GM20431 (cell line): ENCODE data around the gene CYP4F3.
"Not testable (repeated sequence)": the region's sequence is repeated elsewhere in the genome, so short reads cannot be mapped to it uniquely, and the experiment has no call there.

ENCODE experiments used
- in situ Hi-C: fragments of 300-500 bp; cut with MseI, MboI; formaldehyde crosslinking; loops from one replicate; pipeline ENCODE4 v1.15.0; 2020; ENCODE audit warnings: low sequenced_read_pairs; ENCODE audit not compliant: unreplicated experiment

Gene CYP4F3

DNA sequence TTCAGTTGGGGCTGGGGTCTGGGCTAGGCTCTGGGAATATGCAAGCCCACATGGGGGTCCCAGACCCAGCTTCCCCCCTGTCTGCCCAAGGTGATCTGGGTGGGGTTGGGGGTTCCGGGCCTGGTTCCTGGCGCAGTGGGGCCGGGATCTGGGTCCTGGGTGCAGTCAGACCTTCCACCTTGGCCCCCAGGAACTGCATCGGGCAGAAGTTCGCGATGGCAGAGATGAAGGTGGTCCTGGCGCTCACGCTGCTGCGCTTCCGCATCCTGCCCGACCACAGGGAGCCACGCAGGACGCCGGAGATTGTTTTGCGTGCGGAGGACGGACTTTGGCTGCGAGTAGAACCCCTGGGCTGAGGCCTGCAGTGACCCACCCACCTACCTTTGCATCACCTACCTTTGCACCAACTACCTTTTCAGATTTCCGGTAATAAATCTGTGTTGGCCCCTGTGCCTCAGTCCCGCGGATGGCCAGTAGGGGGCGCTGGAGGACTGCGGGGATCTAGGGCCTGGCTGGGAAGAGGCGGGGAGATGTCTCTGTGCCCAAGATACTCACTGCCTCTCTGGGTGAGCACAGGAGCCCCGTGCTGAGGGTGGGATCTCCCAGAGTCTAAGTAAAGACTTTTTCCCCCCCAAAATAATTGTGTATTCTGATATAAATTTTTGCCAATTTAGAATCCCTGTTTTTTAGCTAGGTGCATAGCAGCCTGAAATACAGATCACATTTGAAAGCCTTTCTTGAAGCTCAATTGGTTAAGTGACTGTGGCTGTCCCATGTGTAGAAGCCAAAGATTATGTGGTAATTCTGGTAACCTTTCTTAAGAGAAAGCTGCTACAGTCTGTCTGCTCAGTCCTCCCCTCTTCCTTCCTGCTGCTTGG is 11.5 kb upstream of the CYP4F3 start:
- in situ Hi-C loops, result loop anchor here (25.0 kb wide), 1 partner anchor 558 kb away; the partner anchor contains the start of genes AP1M1 and FAM32A

DNA sequence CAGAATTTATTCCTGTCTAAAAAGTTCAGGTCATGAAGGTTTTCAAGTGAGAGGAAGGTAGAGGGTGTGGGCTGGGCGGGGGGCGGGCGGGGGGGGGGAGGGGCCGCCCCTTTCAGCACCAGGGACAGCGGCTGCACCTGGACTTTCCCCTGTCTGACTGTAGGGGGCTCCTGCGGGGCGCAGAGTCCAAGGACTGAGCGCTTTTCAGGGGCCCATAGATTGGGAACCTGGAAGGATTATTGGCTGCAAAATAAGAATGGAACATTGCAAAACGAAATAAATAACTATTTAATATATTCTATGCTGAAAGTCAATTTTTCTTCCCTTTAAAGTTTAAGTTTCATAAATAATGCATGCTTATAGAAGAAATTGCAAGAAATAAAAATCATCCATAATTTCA is 8.9 kb upstream of the CYP4F3 start:
- in situ Hi-C loops, result loop anchor here (25.0 kb wide), 1 partner anchor 555 kb away; the partner anchor contains the start of genes AP1M1 and FAM32A

DNA sequence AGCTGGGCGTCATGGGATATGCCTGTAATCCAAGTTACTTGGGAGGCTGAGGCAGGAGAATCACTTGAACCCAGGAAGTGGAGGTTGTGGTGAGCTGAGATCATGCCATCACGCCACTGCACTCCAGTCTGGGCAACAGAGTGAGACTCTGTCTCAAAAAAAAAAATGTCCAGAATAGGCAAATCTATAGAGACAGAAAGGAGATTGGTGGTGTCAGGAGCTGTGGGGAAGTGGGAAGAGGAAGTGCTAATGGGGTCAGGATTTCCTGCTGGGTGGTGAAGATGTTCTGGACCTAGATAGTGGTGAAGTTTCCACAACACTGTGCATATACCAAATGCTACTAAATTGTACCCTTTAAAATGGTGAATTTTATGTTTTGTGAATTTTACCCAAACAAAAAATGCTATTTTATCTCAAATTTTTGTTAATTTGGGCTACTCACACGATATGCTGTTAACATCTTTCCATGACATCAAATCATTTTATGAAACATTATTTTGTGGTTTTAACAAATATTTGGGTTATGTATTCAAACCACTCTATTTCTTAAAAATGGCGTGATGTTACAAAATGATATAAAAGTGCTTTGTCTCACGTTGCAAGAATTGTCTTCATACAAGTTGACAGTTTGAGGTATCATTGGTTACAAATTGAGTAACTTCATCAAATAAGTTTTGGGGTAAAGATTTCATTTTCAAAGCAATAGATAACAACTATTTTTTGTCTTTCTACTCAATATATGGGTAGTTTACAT is 7.4 kb upstream of the CYP4F3 start:
- in situ Hi-C loops, result loop anchor here (25.0 kb wide), 1 partner anchor 554 kb away; the partner anchor contains the start of genes AP1M1 and FAM32A

DNA sequence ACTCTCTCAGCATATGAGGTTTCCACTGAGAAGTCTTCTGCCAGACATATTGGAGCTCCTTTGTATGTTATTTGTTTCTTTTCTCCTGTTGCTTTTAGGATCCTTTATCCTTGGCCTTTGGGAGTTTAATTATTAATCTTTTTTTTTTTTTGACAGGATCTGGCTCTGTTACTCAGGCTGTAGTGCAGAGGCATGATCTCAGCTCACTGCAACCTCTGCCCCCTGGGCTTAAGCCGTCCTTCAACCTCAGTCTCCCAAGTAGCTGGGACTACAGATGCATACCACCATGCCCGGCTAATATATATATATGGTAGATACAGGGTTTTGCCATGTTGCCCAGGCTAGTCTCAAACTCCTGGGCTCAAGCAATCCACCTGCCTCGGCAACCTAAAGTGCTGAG is 6.6 kb upstream of the CYP4F3 start:
- in situ Hi-C loops, result loop anchor here (25.0 kb wide), 1 partner anchor 553 kb away; the partner anchor contains the start of genes AP1M1 and FAM32A

DNA sequence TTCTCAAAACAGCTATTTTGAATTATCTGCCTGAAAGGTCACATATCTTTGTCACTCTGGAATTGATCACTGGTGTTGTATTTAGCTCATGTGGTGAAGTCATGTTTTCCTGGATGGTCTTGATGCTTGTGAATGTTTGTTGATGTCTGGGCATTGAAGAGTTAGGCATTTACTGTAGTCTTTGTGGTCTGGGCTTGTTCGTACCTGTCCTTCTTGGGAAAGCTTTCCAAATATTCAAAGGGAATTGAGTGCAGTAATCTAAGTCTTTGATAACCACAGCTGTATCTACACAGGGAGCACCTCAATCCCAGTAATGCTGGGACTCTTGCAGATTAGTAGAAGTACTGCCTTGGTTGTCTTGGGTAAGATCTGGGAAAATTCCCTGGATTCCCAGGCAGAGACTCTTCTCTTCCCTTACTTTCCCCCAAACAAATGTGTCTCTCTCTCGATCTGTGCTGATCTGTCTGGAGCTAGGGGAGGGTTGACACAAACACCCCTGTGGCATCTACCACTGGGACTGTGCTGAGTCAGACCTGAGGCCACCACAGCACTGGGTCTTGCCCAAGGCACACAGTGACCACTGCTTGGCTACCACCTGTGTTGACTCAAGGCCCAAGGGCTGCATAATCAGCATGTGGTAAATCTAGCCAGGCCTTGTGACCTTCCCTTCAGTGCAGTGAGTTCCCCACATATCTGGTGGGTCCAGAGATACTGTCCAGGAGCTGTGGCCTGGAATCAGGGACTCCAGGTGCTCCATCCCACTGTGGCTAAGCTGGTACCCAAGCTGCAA is 5.5 kb upstream of the CYP4F3 start:
- in situ Hi-C loops, result loop anchor here (25.0 kb wide), 1 partner anchor 552 kb away; the partner anchor contains the start of genes AP1M1 and FAM32A

DNA sequence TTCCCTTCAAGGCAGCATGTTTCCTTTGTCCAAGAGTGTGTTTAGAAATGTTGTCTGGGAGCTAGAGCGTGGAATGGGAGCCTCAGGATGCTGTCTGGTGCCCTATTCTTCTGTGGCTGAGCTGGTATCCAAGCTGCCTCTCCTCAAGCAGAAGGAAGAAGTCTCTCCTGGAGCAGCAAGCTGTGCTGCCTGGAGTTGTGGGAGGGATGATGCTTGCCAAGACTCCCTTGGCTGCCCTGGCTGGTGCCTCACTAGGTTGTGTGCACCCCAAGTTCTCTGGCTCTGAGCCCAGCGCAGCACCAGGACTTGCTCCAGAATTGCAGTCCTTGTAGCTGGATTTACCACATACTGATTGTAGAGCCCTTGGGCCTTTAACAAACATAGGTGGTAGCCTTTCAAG is 4.7 kb upstream of the CYP4F3 start:
- in situ Hi-C loops, result loop anchor here (25.0 kb wide), 1 partner anchor 551 kb away; the partner anchor contains the start of genes AP1M1 and FAM32A

DNA sequence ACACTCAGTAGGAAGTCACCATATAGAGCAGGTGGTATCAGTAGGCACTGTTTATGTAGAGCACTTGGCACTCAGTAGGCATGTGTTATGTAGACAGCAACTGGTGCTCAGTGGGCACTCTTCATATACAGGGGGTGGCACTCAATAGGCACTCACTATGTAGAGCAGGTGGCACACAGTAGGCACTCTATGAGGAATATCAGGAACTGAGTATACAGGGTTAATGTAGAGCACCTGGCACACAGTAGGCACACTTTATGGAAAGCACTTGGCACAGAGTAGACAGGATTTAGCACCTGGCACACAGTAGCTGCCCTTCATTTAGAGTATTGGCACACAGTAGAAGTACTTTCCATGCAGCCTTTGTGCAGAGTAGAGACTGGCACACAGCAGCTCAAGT is 1.1 kb upstream of the CYP4F3 start:
- in situ Hi-C loops, result loop anchor here (25.0 kb wide), 1 partner anchor 548 kb away; the partner anchor contains the start of genes AP1M1 and FAM32A

DNA sequence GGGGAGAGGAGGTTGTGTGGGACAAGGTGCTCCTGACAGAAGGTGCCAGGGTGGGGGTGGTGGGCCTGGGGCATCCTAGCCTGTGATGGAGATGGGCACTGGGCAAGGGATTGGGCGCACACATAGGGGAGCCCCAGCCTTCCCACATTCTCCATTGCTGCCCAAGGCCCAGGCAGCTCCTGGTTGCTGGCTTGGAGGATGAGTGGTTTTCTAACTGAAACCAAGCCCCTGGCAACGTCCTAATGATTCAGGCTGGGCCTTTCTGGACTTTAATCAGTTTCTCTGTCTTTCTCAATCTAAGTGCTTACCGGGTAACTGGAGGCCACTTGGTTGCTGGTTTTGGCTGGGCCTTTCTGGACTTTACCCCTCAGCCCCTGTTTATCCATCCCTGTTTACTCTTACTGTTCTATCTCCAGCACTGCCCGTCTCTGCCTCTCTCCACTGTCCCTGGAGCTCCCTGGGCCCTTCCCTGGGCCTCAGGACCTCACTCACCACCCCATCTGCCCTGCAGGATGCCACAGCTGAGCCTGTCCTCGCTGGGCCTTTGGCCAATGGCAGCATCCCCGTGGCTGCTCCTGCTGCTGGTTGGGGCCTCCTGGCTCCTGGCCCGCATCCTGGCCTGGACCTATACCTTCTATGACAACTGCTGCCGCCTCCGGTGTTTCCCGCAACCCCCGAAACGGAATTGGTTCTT is 354 bp downstream of the CYP4F3 start:
- in situ Hi-C loops, result loop anchor here (25.0 kb wide), 1 partner anchor 546 kb away; the partner anchor contains the start of genes AP1M1 and FAM32A

DNA sequence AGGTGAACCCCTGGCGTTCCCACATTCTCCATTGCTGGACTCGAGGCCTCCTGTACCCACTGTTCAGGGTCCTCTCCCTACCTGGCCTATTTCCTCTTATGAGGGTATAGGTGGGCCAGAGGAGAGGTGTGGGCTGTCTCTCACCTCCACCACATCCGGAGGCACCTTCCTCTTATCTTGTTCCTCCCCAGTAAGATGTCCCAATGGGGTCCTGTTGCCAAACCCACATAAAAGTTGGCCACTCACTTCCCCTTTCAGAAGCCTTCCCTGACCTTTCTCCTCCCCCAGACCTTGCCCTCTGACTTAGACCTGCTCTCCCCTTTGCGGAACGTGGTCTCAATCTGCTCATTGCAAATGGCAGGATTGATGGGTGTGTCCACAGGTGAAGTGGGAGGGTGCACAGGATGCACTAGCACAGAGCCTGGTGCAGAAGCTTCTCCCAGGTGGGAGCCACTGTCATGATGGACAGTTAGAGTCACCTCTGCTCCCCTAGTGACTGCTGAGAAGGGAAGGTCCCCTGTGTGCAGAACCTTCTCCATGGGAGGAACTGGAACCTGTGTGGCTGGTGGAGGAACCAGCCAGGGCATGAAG is 1.3 kb downstream of the CYP4F3 start:
- in situ Hi-C loops, result loop anchor here (25.0 kb wide), 1 partner anchor 545 kb away; the partner anchor contains the start of genes AP1M1 and FAM32A

DNA sequence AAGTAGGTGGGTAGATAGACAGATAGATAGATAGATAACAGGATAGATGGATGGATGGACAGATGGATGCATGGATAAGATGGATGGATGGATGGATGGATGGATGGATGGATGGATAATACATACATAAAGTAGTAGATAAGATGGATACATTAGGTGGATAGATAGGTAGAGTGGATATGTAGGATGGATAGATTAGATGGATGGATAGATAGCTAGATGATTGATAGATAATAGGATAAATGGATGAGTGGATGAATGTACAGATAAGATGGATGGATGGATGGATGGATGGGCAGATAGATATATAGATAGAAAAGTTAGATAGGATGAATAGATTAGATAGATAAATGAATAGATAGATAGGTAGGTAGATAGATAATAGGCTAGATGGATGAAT is 2.1 kb downstream of the CYP4F3 start:
- in situ Hi-C loops, result loop anchor here (25.0 kb wide), 1 partner anchor 544 kb away; the partner anchor contains the start of genes AP1M1 and FAM32A

DNA sequence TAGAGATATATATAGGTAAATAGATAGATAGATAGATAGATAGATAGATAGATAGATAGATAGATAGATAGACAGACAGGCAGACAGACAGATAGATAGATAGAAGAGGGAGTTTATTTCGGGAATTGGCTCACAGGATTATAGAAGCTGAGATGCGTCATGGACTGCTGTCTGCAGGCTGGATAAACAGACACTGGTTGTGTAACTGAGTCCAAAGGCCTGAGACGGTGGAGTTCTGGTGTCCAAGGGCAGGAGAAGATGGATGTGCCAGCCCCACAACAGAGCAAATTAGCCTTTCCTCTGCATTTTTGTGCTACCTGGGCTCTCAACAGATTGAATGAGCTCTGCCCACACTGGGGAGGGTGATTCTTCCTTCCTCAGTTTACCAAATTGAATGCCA is 2.7 kb downstream of the CYP4F3 start:
- in situ Hi-C loops, result loop anchor here (25.0 kb wide), 1 partner anchor 544 kb away; the partner anchor contains the start of genes AP1M1 and FAM32A

DNA sequence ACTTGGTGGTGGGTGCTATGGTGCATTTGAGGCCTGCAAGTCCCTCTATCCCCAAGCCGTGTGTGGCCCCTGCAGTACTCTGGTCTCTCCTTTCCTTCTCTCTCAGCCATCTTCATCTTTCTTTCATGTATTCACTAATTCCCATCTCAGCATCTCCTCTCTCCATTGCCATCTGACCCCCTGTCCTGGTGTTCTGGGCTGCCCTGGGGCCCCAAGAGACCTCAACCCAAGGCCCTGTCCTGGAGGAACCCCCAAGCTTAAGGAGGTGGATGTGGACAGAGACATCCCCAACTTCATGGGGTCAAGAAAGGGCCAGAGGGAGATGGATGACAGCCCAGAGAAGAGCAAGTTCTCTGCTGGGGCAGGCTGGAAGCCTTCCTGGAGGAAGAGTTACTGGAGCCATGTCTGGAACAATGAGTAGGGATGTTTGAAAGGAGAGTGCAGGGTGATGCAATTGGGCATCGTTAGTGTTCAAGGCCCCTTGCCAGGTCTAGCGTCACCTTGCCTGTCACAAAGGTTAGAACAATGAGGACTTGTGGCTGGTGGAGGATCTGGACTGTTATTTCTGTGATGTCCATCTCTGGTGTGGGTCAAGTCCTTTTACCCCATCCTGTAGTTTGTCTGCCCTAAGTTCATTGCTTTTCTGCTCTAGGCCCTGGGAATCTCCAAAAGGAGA is 3.5 kb downstream of the CYP4F3 start:
- in situ Hi-C loops, result loop anchor here (25.0 kb wide), 1 partner anchor 543 kb away; the partner anchor contains the start of genes AP1M1 and FAM32A

DNA sequence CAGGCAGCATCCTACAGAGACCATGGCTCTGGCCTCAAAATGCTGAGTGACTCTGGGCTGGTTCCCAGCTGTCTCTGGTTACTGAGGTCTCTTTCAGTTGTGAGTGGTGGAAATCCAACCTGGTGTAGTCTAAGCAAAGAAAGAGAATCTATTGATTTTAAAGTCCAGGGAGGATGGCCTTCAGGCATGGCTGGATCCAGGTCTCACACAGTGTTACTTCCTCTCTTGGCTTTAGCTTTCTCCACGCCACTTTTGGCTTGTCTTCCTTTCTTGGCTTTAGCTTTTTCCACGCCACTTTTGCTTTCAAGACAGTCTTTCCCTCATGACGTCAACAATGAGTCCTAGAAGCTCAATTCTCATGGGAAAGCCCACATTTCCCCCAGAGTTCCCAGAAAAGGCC is 4.1 kb downstream of the CYP4F3 start:
- in situ Hi-C loops, result loop anchor here (25.0 kb wide), 1 partner anchor 542 kb away; the partner anchor contains the start of genes AP1M1 and FAM32A

DNA sequence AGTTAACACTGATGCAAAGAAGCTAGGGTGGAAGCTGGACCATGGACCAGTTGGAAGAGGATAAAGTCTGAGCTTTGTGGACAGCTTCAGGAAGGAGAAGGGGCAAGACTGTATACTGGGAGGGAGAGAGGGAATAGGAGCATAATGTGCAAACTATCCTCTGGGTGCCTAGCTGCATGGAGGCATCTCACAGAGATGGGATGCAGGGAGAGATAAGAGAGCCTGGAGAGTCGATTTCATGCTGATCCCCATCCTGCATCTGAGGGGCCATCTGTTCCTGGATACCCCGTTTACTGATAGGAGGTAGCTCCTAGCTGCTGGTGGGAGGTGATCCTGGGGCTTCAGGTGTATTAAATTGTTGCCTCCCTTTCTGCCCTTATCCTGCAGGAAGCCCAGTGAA is 8.8 kb downstream of the CYP4F3 start:
- in situ Hi-C loops, result loop anchor here (25.0 kb wide), 1 partner anchor 538 kb away; the partner anchor contains the start of genes AP1M1 and FAM32A

DNA sequence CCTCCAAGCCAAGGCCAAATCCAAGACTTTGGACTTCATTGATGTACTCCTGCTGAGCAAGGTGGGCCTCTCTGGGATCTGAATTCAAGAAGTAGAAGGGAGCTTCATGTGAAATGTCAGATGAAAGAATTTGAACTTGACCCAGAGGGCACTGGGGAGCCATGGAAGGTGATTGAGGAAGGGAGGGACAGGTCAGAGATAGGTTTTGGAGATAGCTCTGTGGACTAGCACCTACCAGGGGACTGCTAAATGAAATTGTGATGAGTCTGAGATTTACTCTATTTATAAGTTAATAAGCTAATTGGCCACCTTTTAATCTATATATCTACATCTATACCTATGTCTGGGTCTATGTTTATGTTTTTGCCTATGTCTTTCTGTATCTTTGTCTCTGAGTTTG is 9.4 kb downstream of the CYP4F3 start:
- in situ Hi-C loops, result not testable (repeated sequence)

DNA sequence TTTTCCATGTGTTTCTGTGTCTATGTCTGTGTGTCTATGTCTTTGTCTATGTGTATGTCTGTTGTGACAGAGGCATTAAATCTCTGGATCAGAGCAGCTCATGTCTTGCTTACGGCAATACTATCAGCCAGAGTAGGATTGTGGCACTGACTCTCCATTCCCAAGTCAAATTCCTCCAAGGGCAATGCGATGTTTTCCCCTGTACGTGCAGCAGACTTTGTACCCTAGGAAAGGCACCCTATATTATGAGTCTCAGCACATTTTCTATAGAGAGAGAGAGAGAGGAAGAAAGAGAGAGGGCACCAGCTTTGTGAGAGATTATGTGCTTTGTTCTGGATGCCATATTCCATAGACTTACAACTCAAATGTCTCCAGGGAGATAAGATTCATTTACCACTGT is 11.1 kb downstream of the CYP4F3 start:
- in situ Hi-C loops, result no loop called here

DNA sequence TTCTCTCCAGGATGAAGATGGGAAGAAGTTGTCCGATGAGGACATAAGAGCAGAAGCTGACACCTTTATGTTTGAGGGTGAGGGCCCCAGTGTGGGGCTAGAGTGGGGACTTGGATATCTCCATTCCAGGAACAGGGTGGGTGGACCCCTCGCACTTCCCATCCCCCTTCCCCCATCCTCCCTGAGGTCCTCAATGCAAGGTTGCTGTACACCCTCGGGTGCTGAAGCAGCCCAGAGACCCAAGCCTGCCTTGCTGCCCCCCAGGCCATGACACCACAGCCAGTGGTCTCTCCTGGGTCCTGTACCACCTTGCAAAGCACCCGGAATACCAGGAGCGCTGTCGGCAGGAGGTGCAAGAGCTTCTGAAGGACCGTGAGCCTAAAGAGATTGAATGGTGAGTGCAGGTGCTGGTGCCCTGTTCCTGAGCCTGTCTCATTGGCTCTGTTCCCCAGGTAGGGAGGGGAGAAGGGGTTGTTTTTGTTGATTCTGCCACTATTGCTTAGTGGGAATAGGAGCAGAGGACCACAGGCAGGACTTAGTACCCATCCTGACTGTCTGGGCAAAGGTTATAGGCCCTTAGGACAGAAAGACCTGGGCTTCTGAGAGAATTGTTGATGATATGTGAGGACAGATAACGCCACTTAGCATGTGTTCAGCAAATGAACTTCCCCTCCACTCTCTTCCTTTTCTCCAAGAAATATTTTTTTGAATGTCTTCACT is 12.0 kb downstream of the CYP4F3 start:
- in situ Hi-C loops, result no loop called here
